GM21423 (cell line): ENCODE results near the gene URI1.
A peak's percentile ranks its signal among the peaks of the same experiment; 100 is the strongest.

ENCODE experiments used
- ATAC-seq: cut with Tn5 transposase; IDR thresholded peaks from one replicate; pipeline ENCODE4 v1.9.1; 2021; ENCODE audit warnings: mild to moderate bottlenecking, moderate library complexity; ENCODE audit not compliant: unreplicated experiment

The URI1 gene

DNA sequence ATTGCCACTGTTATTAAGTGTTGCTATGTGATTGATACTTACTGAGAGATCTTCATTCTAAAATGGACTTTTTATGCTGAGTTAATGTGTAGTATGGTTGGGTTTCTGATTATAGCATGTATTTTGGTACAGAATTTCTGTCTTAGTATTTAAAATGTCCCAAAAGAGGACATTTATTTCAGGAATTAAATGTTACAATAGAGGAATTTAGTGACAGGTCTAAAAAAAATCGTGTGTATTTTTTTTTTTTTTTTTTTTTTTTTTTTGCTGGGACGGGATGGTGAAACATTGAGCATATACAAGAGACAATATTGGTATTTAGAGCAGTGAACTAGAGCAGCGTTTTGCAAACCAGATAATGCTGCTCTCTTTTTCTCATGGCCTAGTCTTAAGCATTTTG, 27.9 kb downstream of the URI1 start:
- ATAC-seq, result no peak

GRCh38 chr19:29971002-29971401, 29.0 kb downstream of the URI1 start:
- ATAC-seq, result no peak

DNA sequence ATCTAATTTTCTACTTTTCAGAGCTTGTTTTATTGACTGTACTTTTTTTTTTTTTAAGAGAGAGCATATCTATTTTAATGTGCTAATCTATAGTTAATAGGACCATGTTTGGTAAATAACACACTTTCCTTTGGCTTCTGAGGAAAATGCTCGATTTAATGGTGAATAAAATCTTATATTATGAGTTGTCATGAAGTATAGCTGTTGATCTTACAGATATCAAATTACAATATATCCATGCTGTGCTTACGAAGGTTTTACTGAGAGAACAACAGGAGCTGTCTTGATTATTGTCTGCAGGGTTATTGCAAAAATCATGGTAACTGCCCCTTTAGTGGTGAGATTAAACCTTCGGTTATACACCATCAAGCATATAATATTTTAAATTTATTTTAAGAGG, 29.6 kb downstream of the URI1 start:
- ATAC-seq, result no peak

GRCh38 chr19:29974701-29975100, 32.7 kb downstream of the URI1 start:
- ATAC-seq, result no peak

DNA sequence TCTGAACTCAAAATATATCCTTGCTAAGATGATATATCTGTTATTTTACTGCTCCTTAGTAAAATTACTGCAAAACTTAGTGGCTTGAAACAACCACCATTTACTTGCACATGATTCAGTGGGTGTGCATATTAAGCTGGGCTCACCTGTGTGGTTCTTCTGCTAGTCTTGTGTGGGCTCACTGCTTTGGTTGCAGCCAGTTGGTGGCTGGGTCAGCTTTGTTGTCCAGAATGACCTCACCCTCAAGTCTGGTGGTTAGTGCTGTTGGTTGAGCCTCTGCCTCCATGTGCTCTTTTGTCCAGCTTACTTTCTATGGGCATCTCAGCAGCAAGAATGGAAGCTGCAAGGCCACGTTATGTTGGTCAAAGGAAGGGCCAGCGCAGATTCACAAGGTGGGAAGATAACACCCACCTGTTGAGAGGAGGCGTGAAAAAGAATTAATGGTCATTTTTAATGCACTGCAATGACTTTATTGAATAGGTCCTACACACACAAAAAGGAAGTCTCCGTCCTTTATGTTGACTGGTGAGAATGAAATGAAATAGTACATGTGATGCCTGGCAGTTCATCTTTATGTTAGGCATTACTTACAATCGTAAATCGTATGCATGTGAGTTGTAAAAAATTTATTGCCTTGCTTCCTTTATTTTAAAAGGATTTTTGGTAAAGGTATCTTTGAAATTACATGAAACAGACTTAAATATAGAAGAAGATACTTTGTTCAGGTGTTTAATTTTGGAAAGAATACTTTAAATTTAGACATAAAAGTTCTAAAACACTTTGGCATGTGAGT, 34.3 kb downstream of the URI1 start:
- ATAC-seq, result no peak

GRCh38 chr19:29978080-29978479, 36.0 kb downstream of the URI1 start:
- ATAC-seq, result peak; percentile 48

GRCh38 chr19:29983568-29983967, 41.5 kb downstream of the URI1 start:
- no peak for ATAC-seq

- ATAC-seq, result no peak
Observed at GRCh38 chr19:29985196-29985595, 43.2 kb downstream of the URI1 start.

DNA sequence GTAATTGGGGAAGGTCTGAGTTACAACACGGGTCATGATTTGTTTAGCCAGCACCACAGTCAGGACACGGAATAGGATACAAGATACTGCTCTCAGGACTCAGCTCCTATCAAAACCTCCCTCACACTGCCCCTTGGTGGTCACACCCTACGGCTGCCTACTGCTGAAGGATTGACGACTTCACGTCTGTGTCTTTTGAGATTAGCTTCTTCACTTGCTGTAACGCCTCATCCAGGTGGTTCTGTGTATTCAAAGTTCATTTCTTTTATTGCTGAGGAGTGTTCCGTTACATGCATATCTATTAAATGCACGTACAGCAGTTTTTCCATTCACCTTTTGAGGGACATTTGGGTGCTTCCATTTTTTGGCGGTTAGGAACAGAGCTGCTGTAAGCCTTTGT, 46.3 kb downstream of the URI1 start:
- ATAC-seq, result no peak

DNA sequence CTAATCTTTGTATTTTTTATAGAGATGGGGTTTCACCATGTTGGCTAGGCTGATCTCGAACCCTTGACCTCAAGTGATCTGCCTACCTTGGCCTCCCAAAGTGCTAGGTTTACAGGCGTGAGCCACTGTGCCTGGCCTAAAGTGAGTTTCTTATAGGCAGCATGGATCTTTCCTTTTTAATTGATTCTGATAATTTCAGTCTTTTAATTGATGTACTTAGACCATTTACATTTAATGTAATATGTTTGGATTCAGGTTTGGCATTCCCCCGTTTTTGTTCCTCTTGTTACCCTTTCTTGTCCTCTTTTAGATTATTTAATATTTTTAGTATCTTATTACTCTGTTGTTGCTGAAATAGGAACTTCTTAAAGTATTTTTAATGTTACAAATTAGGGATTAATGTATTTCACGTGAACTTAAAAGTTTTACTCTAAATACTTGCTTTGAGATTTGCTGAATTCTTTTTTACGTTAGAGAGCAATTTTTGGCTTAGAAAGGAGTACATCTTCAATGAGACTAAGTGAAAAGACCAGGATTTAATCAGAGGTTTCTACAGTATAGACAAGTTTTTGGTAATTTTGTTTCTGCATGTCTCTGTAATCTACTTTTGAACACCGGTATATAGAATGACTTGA, 50.3 kb downstream of the URI1 start:
- ATAC-seq, result no peak

GRCh38 chr19:29999490-29999889, 57.5 kb downstream of the URI1 start:
- no peak for ATAC-seq

- ATAC-seq, result no peak
Observed at GRCh38 chr19:30000862-30001261, 58.8 kb downstream of the URI1 start.

- no peak for ATAC-seq
Observed at GRCh38 chr19:30001301-30001700, 59.3 kb downstream of the URI1 start.

- no peak for ATAC-seq
Observed at GRCh38 chr19:30001791-30002190, 59.8 kb downstream of the URI1 start.

GRCh38 chr19:30003866-30004265, 61.8 kb downstream of the URI1 start:
- no peak for ATAC-seq

- ATAC-seq, result no peak
Observed at GRCh38 chr19:30004403-30004802, 62.4 kb downstream of the URI1 start.

DNA sequence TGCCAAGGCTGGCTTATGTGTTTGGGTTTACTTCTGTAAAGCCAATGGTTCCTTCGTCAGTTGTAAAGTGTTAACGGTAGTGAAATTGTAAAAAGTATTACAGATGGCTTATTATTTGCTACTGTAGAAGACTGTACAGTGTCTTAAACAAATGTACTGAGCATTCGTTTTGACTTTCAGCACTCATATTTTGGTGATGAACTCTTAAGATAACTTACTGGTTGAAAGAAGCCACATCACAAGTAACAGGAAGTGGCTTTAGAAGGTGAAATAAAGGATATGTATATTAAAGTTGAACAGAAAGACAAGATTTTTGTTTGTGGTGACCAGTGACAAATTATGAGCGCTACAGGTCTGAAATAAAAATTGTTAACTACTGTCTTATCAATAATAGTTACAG, 64.2 kb downstream of the URI1 start:
- ATAC-seq, result no peak

DNA sequence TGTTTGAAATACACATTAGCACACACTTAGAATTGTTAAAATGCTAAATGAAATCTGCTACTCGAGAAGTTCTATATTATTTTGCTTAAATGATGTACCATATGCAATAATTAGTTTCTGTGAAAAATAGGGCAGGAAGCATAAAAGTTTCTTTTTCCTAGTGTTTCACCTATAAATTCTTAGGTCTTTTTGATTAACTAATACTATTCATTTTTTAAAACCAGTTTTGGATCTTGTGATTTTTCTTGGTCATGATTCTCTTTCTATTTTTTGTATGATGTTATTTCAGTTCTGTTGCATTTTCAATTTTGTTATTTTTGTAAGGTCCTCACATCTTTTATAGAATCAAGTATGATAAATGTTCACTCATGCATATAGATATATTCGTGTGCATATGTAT, 66.1 kb downstream of the URI1 start:
- no peak for ATAC-seq

GRCh38 chr19:30009013-30009412, 67.0 kb downstream of the URI1 start:
- ATAC-seq, result no peak

DNA sequence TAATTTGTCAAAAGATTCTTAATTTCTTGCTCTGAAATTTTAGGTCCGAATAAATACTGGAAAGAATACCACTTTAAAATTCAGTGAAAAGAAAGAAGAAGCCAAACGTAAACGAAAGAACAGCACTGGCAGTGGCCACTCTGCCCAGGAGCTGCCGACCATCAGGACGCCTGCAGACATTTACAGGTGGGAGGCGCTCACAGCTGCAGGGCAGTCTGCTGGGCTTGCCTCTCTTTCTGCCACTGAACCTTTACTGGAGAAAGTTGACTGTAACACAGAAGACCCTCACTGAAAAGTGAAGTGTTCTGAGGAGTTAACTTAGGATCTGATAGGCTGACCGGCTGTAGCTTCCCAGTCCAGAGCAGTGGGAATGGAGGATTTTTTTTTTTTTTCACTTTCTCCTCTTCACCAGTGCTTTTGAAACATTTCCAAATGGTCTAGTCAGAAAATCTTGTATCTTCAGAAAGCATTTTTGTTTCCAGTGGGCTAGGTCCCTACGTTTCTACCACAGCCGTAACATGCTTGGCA, 69.1 kb downstream of the URI1 start:
- no peak for ATAC-seq

DNA sequence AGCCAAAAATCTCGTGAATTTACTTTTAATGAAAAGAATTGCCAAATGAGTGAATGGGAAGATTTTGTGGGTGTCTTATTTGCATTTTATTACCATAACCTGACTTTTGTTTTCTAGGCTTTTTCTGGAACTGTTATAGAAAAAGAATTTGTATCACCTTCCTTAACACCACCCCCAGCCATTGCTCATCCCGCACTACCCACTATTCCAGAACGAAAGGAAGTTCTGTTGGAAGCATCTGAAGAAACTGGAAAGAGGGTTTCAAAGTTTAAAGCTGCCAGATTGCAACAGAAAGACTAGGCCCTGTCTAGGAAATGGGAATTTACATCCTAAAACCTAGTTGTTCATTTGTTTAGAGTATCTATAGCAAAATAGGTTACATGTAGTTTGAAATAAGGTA, 72.7 kb downstream of the URI1 start:
- no peak for ATAC-seq

- no peak for ATAC-seq
Observed at GRCh38 chr19:30017172-30017571, 75.1 kb downstream of the URI1 start.
